KG1 (cell line): ENCODE data around the gene PDE2A.

Source experiments
- DNase-seq: peaks from one replicate; lab custom pipeline; 2025; lab: John Stamatoyannopoulos, UW

The PDE2A gene

GRCh38 chr11:72587696-72588095 is 86.5 kb downstream of the PDE2A start:
- DNase-seq: no peak

GRCh38 chr11:72586321-72587090 is 87.7 kb downstream of the PDE2A start:
- no peak for DNase-seq

GRCh38 chr11:72585762-72586311 is 88.4 kb downstream of the PDE2A start:
- DNase-seq: peak; percentile 84

DNA sequence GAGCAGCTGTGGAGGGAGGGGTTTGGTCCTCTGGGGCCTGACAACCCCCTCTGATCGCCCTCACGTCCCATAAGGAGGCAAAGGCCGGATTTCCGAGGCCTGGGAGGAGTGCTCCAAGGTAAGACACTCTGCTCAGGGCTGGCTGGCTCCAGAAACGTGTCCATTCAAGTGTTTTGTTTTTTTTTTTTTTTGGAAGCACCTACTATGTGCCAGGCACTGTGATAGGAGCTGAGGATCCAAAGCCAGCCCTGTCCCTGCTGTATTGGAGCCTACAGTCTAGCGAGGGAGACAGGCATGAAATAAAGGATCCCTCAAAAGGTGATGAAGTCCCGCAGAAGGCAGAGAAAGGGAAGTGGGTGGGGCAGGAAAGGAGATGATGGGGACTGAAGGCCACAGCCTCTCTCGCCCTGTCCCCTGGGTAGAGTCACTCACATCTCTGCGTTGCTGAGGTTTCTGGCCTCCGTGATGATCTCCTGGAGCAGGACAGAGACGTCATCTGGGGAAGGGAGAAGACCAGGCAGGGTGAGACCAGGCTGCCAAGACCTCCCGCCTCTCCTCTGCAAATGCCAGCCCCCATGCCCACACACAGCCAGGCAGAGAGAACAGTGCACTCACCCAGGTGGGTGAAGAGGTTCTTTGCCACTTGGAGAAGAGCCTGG is 89.2 kb downstream of the PDE2A start:
- DNase-seq: no peak

DNA sequence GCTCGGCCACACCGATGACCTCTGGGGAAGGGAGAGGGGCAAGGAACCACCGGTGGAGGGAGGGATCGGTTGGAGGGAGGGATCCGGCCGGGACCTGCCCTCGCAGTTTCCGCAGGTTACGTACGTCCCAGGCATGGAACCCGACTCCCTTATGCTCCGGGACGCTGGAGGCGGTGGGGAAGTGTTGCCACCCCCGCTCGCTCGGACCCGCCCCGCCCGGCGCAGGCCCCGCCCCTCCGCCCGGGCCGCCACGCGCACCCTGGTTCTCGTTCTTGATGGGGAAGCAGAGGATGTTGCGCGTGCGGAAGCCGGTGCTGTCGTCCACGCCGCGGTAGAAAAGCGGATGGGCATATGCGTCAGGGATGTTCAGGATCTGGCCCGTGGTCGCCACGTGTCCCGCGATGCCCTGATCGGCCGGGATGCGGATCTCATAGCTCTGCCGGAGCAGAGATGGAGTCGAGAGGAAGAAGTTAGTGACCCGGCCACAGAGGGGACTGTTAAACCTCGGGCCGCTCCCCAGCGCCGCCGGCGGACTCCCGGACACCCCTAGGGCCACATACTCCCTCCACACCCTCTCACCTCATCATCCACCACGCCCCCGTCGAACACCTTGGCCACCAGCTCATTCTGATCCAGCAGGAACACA is 89.8 kb downstream of the PDE2A start:
- no peak for DNase-seq

DNA sequence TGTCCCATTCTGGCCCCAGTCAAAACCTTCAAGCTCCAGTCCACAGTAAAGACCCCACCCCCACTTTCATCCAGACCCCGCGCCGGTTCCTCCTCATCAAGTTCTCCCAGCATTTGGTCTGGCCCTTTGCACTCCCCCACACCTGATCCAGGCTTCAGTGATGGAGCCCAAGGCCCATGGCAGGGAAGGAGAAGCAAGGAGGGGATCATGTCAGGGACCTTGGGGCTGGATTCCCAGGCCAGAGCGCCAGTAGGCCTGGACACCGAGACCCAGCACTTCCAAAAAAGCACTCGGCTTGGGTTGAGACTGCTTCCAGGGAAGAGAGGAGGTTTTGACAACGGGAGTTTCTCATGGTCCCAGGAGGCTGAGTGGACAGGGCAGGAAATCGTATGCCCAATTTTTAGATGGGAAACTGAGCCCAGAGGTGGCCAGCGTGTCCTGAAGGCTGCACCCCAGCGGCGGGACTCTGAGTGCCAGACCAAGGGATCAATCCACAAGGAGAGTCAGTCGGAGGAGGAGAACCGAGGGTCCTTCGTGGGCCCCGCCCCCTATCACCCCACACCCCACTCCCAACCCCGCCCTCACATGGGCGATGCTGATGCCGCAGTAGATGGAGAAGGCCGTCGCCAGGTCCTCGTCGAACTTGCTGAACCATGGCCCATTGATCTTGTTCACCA is 90.5 kb downstream of the PDE2A start:
- no peak for DNase-seq

DNA sequence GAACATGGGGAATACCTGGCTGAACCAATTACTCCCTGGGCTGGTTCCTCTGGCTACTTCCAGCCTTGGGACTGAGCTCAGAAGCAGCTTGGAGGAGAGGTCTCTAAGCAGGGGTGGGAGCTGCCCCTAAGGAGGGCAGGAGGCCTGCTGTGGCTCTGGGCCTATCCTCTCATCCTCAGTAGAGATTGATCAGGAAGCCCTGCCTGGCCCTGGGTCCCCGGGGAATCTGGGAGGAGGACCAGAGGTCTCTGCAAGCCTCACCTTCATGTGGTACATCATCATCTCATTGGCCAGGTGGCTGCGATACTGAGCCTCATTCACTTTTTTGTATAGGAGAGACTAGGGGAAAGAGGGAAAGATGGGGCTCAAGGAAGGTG is 91.1 kb downstream of the PDE2A start:
- DNase-seq: no peak

GRCh38 chr11:72582206-72583176 is 91.7 kb downstream of the PDE2A start:
- no peak for DNase-seq

DNA sequence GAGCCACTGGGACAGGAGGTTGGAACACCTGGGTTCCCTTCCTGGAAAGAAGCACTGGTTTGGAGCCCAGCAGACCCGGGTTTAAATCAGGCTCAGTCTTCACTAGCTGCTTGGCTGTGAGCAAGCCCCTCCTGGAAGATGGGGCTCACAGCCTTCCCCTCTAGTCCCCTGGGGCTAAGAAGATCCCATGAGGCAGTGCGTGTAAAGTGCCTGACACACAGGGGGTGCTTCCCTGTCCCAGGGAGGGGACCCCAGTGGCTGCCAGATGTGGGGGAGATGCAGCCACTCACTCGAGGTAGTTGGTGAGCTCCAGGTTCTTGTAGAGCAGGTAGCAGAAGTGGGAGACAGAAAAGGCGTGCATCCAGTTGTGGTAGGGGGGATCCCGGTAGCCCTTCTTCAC is 93.2 kb downstream of the PDE2A start:
- DNase-seq: no peak

GRCh38 chr11:72580642-72580950 is 93.6 kb downstream of the PDE2A start:
- DNase-seq: no peak

DNA sequence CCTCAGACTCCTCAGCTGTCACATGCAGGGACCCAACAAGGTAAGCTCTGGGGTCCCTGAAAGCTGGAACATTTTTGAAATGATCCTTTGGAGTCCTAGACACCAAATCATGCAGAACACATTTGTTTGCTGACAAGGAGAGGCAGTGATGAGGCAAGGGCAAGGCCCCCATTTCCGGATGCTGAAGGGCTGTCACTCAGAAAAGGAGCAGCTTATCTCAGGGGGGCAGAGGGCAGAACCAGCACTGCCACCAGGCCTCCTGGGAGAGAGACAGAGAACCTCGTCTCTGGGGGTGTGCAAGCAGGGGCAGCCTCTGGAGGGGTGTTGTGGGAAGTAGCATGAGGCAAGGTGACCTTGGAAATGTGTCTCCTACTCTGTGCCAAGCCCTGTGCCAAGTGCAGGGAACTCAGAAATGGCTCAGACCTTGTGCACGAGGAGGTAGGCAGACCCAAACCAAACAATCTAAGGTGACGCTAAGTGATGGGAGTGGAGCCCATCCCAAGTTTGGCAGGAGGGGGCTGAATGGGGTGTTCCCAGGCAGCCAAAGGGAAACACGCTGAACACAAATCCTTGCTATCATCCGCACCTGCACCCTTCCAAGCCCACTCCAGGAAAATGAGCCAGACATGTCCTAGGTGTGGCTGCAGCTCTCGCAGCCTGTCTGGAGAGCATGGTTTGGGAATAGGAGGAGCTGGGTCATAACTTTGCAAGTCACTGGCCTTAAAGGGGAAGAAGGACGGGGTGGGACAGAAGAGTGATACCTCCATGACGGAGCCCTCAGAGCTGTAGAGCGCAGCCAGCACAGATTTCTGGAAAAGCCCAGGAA is 94.2 kb downstream of the PDE2A start:
- DNase-seq: no peak

DNA sequence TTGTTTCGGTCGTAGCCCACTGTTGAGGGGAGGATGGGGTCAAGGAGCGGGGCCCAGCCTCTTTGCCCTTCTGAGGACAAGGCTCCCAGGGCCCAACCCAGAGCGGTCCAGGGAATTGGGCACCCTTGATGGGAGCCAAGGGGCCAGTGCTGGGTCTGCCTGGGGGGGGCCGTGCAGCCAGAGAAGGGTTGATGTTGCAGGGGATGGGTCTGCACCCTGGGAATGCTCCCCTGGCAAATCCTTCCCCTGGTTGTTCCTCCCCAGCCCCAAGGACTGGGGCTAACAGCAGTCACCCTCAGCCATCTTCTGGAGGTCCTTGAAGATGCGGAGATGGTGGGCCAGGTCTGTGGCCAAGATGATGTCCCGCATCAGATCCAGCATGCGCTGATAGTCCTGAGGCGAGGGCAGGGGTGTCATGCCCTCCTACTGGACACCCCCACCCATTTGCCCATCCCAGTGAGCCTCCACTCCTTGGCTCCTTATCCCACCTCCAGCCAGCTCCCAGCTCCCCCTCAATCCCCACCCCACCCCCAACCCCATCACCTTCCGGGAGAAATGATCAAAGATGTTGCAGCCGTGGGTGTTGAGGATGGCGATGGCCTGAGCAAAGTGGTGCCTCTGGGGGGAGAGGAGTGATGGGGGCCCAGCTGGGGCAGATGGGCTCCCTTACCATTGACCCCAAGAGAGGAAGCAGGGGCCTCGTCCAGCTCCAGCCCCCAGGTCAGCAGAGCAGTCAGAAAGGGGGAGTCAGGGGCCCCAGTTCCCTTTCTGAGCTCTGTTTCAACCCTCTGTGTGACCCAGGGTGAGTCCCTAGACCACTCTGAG is 95.0 kb downstream of the PDE2A start:
- DNase-seq: no peak

DNA sequence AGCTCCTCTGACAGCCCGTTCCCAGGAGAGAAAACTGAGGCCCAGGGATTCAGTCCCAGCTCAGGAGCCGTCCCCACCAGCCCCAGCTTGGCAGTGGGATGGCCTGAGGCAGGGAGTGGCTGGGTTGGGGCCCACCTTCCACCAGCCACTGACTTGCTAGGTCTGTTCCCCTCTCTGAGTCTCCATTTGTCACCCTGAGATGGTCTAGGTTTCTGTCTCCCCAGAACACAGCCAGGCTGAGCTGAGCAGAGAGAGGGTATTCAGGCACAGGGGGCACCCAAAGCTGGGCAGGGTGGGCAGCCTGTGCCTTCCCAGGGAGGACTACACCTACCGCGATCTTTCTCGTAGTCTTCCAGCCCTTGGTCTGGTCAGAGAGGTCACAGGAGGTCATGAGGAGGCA is 95.7 kb downstream of the PDE2A start:
- no peak for DNase-seq

- no peak for DNase-seq
These were observed 96.2 kb downstream of the PDE2A start for GRCh38 chr11:72578051-72578450.

DNA sequence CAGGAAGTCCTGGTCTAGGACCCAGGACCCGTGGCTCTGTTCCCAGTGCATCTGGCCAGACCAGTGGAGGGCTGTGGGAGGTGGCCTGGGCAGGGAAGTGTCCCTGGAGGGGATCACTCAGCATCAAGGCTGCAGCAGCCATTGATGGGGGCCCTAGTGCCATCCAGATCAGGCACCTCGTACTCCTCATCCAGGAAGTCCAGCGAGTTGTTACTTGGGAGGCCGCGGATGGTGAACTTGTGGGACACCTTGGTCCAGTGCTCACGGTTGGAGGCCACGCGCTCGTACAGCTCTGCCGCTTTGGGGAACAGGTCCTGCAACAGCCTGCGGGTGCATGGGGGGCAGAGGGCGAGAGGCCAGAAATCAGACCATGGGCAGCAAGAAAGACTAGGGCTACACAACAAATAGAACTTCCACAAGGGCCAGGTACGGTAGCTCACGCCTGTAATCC is 96.9 kb downstream of the PDE2A start:
- DNase-seq: no peak

DNA sequence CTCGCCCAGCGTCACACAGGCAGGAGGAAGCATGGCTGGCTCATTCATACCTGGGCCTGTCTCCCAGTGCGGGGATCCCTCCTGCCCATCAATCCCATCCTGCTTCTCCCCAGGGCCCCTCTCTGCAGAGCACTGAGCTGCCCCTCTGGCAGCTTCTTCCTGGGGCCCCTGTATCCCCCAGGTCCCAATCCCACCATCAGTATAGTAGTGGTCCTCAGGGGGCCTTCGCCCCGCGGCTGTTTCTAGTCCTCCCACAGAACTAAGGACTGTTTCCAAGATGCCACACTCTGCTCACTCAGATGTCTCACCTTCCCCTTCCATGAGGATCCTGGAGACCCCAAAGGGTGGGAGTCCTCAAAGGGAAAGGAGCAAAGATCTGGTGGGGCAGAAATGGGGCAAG is 97.6 kb downstream of the PDE2A start:
- DNase-seq: no peak

- no peak for DNase-seq
These were observed 98.0 kb downstream of the PDE2A start for GRCh38 chr11:72576243-72576595.

DNA sequence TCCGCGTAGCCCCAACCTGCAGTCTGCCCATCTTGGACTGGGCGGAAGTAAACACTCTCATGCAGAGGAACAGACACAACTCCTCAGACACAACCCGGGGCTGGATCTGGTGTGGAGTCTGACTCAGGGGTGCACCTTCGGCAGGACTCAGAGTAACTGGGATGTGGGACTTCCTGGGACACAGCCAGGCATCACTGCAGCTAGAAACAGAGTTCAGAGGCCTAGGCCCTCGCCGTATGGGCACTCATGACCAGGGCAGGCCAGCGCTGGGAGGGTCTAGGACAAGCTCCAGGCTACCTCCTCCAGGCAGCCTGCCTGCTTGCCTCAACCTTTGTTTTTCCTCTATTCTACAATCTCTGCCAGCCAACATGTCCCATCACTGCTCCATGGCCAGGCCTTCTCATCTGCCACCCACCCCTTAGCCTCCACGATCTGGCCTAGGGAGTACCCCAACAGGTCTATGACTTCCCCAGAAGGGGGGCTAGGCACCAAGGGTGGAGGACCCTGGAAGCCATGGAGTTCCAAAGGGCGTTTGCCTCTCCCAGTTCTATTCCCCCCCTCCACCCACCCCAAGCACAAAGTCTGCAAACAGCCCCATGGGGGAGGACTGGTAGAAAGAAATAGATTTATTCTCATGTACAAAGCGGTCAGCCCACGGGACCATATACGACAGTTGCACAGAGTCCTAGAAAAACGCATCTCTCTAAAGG is 98.5 kb downstream of the PDE2A start:
- no peak for DNase-seq
